ENCODE data around the gene BTLA.

DNA sequence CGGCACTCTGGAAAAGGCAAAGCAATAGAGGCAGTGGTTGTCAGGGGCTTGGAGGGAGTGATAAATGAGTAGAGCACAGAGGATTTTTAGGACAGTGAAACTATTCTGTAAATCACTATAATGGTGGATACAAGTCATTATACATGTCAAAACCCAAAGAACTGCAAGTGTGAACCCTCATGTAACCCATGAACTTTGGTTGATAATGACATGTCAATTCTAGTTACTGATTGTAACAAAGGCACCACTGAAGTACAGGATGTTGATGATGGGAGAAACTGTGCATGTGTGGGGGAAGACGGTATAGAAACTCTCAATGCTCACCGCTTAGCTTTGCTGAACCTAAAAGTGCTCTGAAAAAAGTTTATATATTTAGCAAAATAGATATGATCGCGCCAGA, 36.0 kb downstream of the BTLA start:
- TF ChIP-seq CTCF (IDR thresholded peaks at IDR 0.05; ENCODE audit: poor library complexity) (no peak), EZH2phosphoT487 (IDR thresholded peaks at IDR 0.05; ENCODE audit: low read depth, severe bottlenecking, unreplicated experiment) (no peak)
